CD4-positive, alpha-beta T cell treated with Interleukin-10 for 1 hour (primary cell): ENCODE data around the gene KIFBP.
"Not testable (repeated sequence)": the region's sequence is repeated elsewhere in the genome, so short reads cannot be mapped to it uniquely, and the experiment has no call there.

Experiments
- DNase-seq: peaks from one replicate; pipeline ENCODE4 v3.0.0-alpha.2; 2020

KIFBP gene

GRCh38 chr10:69005704-69006485 lies 17.3 kb downstream of the KIFBP start:
- DNase-seq, result no peak

- no peak for DNase-seq
These were observed 18.7 kb downstream of the KIFBP start for GRCh38 chr10:69007260-69007659.

DNA sequence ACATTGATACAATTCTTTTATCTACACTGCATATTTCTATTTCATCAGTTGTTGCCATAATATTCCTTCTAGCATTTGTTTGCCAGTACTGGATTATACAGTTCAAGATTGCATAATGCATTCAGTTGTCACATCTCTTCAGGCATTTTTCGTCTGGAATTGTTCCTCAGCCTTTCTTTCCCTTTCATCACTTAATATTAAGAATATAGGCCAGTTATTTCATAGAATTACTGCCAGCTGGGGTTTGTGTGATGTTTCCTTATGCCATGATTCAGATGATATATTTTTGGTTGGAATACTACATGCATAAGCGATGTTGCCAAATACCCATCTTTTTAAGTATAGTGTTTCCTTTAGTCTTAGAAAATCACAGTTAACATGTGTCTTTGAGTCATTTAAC lies 20.8 kb downstream of the KIFBP start:
- DNase-seq, result no peak

- no peak for DNase-seq
These were observed 21.6 kb downstream of the KIFBP start for GRCh38 chr10:69010151-69010640.

- DNase-seq, result not testable (repeated sequence)
These were observed 24.2 kb downstream of the KIFBP start for GRCh38 chr10:69012778-69013177.

DNA sequence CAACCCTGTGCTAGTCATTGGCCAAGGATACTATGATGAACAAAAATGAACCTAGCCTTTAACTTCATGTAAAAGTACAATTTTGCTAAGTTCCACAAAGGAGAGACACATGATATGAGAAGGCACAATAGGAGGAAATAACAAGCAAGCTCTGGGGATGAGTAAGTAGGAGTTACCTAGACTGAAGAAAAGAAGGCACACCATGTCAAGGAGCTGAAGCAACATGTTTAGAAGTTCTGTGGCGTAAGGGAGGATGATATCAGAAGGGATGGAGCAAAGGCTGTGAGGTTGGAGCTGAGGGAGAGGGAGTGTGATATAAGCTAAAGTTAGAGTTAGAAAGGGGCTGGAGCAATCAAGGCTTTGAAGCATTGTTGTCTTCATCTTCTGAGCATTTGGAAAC lies 25.6 kb downstream of the KIFBP start:
- DNase-seq, result no peak

DNA sequence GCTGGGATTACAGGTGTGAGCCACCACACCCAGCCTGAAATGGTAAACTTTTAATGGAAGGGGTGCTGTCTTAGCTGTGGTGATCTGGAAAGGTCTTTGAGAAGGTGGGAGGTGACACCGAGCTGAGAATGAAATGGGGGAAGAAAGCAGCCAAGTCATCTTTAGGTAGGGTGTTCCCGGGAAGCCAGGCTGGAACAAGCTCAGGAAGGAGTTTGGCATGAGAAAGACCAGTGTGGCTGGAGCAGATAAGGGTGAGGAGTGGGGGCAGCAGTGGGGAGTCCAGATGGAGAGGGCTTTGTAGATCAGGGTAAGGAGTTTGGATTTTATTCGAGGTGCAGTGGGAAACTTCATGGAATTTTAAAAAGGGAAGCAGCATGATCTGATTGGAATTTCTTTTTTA lies 30.0 kb downstream of the KIFBP start:
- no peak for DNase-seq

DNA sequence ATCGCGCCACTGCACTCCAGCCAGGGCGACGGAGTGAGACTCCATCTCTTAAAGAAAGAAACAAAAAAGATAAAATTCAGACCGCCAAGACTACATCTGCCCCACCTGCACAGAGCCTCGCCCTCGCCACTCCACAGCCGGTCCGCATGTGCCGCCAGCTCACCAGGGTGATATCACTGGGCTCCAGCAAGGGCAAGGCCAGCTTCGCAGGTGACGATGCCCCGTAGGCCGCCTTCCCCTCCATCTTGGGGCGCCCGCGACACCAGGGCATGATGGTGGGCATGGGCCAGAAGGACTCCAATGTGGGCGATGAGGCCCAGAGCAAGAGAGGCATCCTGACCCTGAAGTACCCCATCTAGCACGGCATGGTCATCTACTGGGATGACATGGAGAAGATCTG lies 34.0 kb downstream of the KIFBP start:
- no peak for DNase-seq

- DNase-seq, result no peak
These were observed 36.8 kb downstream of the KIFBP start for GRCh38 chr10:69025370-69025896.

- no peak for DNase-seq
These were observed 44.7 kb downstream of the KIFBP start for GRCh38 chr10:69033256-69033655.

GRCh38 chr10:69037489-69037888 lies 48.9 kb downstream of the KIFBP start:
- DNase-seq, result no peak

DNA sequence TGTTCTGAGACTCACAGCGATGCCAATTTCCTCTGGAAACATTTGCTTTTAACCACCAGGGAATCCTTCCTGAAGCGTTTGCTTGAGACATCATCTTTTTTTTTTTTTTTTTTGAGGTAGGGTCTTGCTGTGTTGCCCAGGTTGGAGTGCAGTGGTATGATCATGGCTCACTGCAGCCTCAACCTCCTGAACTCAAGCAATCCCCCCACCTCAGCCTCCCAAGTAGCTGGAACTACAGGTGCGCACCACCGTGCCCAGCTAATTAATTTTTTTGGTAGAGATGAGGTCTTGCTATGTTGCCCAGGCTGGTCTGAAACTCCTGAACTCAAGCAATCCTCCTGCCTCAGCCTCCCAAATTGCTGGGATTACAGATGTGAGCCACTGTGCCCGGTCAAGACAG lies 52.3 kb downstream of the KIFBP start:
- DNase-seq, result not testable (repeated sequence)

DNA sequence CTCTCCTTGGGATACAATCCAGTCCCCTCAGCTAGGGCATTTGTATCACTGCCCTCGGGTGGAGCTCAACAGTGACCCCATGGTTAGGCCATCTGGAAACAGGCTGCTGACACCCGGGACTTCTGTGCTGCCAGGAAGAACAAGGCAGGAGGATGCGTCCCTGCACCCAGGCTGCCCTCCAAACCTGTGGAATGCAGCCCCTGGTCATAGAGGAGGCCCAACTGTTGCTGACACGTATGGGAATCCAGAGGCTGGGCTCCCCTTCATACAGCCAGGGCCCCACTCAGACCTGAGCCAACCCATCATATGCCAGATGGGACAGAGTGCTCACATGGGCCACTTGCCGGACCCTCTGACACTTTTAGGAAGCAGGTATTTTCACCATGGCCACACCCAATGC lies 53.8 kb downstream of the KIFBP start:
- DNase-seq, result no peak

GRCh38 chr10:69042838-69043237 lies 54.2 kb downstream of the KIFBP start:
- DNase-seq, result no peak

GRCh38 chr10:69043931-69044531 lies 55.4 kb downstream of the KIFBP start:
- peak; percentile 49 for DNase-seq

- no peak for DNase-seq
These were observed 55.9 kb downstream of the KIFBP start for GRCh38 chr10:69044546-69044945.

- DNase-seq, result peak; percentile 66
These were observed 57.1 kb downstream of the KIFBP start for GRCh38 chr10:69045441-69046300.

- DNase-seq, result no peak
These were observed 58.7 kb downstream of the KIFBP start for GRCh38 chr10:69047111-69047832.

- DNase-seq, result peak; percentile 22
These were observed 59.5 kb downstream of the KIFBP start for GRCh38 chr10:69048103-69048502.

DNA sequence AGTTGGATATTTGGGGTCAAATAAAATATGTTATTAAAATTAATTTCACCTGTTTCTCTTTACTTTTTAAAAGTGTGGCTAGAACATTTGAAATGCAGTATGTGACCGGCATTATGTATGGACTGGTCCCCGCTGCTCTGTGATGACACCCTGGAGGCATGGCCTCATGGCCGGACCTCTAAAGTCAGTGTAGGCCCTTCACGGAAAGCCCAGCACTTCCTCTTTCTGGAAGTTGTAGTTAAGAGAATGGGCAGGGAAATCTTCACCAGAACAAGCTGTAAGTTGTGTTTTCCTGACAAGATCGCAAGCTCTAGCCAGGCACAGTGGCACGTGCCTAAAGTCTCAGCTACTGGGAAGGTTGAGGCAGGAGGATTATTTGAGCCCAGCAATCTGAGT lies 61.0 kb downstream of the KIFBP start:
- no peak for DNase-seq

GRCh38 chr10:69051303-69051702 lies 62.7 kb downstream of the KIFBP start:
- DNase-seq, result no peak

DNA sequence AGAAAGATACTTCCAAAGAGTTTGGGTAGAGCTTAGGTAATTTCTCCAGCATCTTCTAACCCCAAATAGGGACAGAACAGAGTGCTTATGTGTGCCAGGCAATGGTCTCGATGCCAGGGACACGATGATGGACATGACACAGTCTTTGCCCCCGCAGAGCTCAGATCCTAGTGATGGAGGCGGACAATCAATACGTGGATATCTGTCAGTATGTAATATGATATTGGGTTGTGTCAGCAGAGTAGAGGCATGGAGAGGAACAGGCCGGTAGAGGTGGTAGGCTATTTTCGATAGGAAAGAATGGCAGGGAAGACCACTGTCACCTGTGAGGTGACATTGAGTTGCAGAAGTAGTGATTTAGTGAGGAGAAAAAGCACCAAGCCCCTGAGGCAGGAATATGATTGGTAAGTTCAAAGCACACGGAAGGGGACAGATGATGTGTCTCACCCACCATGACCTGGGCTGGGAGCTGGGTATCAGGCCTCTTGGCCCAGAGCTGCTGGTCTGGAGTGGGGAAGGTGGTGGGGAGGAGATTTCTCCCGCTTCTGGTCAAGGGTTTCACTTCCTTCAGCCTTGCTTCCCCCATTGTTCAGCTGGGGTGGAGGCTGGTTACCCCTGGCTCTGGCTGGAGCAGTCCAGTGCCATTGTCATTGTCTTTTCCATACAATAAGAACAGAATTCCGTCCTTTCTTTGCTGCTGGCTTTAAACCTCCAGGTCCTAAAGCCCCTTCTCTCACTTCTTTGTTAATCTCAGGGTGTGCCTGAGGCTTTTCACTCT lies 63.3 kb downstream of the KIFBP start:
- DNase-seq, result no peak
